ENCODE measurements around the gene KRT81.
A peak's percentile ranks its signal among the peaks of the same experiment; 100 is the strongest.
"Not testable (repeated sequence)": the region's sequence is repeated elsewhere in the genome, so short reads cannot be mapped to it uniquely, and the experiment has no call there.

The KRT81 gene

GRCh38 chr12:52268212-52268611, 23.1 kb downstream of the KRT81 start:
- DNase-seq: no peak

- no peak for DNase-seq
These were observed 23.6 kb downstream of the KRT81 start for GRCh38 chr12:52267699-52268098.

DNA sequence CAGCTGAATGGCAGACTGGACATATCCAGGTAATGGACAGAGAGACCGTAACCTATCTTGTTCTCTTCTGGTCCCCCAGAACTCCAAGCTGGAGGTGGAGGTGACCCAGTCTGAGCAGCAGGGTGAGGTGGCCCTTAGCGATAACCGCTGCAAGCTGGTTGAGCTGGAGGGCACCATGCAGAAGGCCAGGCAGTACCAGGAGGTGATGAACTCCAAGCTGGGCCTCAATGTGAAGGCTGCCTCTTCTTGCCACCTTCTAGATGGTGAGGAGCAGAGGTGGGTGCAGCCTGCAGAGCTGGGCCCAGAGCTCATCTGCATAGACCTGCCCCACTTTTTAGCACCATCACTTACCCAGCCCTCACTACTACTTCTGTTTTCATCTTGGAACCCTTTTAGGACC, 24.1 kb downstream of the KRT81 start:
- no peak for DNase-seq

- no peak for DNase-seq
These were observed 24.8 kb downstream of the KRT81 start for GRCh38 chr12:52266514-52266913.

DNA sequence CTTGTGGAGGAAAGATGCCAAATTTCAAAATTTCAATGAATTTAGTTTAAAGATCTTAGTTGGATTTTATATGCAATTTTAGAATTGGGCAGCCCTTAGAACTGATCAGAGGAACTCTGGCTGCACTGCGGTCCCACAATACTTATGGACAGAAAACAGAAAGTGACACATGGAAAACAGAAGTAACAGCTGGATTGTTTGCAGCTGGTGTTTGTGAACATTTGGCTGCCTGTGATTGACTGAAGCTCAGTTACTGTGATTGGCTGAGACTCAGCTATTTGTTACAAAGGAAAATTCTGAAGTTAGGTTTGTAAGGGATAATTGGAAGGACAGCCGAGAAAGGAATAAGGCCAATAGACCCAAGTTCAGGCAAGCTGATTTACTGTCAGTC, 26.9 kb downstream of the KRT81 start:
- DNase-seq: no peak

DNA sequence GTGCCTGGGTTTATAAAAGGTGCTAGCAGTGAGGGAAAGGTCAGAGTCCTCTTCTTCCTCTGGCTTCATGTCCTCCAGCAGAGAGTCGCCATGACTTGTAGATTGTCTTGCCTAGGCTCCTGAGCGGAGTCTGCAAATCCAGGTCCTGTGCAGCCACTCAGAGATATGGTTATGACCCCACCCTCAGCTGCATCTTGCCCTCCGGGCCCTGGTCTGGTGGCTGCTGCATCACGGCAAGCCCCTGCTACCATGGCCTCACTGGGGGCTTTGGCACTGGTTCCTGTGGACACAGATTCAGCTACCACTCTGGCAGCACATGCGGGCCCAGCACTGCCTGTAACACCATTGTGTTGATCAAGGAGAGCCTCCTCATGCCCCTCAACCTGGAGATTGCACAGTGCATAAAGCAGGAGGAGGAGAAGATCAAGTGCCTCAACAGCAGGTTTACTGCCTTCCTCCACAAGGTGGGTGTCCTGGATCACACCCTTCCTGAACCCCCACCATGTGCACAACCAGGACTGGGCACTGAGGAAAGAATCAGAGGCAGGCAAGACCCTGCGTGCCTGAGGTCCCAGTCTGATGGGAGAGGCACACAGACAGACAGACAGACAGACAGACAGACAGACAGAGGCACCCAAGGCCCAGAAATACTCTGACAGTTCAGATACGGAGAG, 27.4 kb downstream of the KRT81 start:
- DNase-seq: no peak

- DNase-seq: no peak
These were observed 29.0 kb downstream of the KRT81 start for GRCh38 chr12:52262286-52262685.

DNA sequence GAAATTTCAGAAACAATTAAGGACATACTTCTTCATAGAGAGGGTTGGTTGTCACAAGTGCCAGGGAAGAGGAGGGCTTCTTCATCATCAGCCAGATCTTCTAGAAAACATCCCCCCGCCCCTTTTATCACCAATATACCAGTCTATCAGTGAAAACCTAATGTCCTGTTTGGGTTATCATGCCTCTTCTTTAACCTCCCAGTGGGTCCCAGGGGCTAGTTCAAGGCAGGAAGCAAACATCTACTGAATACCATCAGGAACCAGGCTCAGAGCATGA, 30.2 kb downstream of the KRT81 start:
- DNase-seq: no peak

- no peak for DNase-seq
These were observed 30.8 kb downstream of the KRT81 start for GRCh38 chr12:52260361-52261207.

DNA sequence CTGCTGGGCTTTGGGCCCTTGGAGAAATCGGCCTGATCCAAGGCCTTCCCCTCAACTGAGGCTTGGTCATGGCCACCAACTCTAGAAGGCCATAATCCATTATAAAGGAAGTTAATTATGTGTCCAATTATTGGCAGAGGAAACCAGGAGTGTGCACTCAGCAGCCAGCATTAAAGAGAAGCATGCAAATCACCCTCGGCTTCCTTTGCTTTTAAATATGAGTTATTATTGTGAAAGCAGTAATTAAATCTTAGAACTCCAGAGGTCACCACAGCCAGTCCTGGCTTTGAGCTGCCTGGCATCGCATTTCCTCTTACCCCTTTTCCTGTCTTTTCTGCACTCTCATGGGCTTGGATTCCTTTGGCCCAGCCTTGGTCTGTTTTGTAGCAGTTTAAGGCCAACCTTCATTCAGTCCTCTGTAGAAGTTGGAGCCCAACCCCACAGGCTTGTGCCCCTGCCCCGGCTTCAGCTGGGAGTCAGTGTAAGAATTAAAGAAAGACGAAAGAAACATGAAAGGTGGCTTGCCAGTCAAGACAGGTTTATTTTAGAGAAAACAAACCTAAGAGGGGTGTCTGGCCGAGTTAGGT, 31.6 kb downstream of the KRT81 start:
- no peak for DNase-seq

DNA sequence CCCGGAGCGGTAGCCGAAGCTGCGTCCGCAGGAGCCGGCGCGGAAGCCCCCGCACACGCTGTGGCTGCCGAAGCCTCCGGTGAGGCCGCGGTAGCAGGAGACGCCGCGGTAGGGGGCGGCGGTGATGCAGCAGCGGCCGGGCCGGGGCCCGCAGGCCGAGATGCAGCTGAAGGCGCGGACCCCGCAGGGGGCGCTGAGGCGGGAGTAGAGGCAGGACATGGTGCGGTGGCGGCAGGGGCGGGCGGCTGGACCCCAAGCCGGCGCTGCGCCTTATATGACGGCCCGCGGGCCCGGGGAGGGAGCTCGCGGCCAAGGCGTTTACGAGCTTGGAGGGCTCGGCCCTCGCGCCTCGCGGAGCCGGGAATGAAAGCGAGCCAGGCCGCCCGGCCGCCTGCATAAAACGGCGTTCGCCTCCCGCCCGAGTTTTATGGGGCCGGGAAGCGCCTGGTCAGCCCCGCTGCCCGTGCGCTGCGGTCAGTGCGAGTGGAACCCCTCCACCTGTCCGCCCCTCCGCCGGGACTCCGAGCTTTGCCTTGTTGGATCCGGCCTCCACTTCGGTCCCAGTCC, 32.9 kb downstream of the KRT81 start:
- no peak for DNase-seq

- DNase-seq: not testable (repeated sequence)
These were observed 33.4 kb downstream of the KRT81 start for GRCh38 chr12:52257922-52258321.

DNA sequence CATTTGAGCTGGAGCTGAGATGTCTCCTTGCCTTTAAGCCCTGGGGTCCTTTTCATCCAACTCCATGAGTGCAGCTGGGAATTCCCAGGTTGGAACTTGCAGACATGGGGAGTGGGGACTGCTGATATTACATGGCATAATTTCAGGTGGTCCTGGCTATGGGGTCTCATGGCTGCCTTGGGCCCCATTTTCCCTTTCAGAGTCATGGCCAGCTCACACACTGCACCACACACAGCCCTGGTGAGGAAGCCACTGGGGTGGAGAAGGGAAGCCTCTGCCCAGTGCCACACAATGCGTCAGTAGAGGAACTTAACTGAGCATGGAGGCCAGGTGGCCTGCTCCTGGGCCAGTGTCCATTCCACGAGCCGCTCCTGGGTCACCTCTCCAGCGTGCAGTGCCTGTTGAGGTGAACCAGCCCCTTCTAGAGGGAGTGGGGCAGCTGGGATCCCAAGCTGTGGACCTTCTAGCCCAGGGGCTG, 34.2 kb downstream of the KRT81 start:
- DNase-seq: peak in 1 of 2 donors; percentile 18

GRCh38 chr12:52256584-52256935, 34.8 kb downstream of the KRT81 start:
- no peak for DNase-seq

GRCh38 chr12:52255926-52256583, 35.3 kb downstream of the KRT81 start:
- no peak for DNase-seq

GRCh38 chr12:52254965-52255751, 36.2 kb downstream of the KRT81 start:
- no peak for DNase-seq

DNA sequence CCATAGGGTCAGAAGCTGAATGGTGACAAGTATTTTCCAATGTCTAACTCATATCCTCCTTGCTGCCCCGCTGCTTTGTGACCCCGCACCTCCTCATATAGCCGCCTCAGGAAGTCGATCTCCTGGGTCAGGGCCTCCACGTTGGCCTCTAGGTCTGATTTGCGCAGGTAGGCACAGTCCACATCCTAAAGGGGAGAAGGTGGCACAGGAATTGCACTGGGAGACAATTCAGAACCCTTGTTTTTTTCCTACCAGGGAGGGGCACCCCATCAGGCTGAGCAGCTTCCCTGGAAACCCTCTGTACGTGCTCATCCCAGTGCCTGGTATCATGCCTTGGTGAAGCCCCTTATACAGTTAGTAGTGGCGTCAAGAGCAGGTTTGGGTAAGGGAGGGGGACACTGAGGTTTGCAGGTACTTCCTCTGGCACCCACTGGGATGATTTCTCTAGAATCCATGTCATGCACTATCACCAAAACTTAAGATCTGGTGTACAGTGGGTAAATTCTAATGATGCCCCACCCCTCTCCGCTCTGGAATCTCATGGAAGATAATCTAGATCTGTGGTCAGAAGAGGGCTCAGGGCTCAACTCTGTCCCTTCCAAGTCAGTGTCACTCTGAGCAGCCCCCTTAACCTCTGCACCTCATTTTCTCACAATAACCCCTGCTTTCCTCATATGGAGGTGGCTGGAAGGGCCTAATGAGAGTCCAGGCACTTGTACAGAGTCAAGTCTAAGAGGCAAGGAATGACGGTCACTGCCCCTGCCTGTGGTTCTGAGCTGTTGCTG, 37.0 kb downstream of the KRT81 start:
- no peak for DNase-seq

DNA sequence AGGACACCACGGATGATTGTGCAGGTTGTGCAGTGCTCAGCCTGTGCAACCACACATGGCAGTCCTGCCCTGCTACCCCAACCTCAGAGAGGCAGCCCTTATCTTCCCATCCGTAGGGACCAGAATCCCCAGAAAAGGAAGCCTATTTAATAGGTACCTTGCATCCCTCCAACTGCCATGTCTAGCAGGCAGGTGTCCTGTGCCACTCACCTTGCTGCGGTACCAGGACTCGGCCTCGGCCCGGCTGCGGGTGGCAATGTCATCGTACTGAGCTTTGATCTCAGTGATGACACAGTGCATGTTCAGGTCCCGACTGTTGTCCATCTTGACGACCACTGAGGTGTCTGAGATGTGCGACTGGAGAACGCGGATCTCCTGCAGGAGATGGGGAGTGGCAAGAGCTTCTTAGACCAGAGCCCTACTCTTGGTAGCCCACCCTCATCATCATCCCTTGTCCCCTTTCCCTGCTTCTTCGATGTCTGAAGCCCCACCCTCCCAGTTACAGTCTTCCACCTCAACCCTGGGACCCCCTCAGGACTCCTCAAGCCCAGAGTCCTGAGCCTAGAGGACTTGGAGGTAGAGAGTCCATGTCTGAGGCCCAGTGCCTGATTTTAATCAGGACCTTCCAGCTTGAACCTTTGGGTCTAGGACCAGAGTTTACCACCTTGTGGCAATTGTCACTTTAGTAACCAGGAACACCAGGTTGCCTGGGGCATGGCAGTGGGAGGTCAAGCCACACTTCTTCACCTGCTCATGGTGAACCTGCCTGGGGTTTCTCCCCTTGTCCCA, 37.7 kb downstream of the KRT81 start:
- DNase-seq: no peak

- no peak for DNase-seq
These were observed 38.5 kb downstream of the KRT81 start for GRCh38 chr12:52252728-52253343.

GRCh38 chr12:52252175-52252615, 39.1 kb downstream of the KRT81 start:
- not testable (repeated sequence) for DNase-seq
